H4 (cell line): Measurements from ENCODE around the gene GGA3. TPM values are rescaled to one million over a fixed set of nuclear protein-coding genes. Genes with fewer than 3 reads are reported as not detected.
"Not testable (repeated sequence)": the region's sequence is repeated elsewhere in the genome, so short reads cannot be mapped to it uniquely, and the experiment has no call there.

ENCODE experiments used
- DNase-seq: peaks from one replicate; pipeline ENCODE4 v3.0.0-alpha.2; 2015; ENCODE audit warnings: low spot score
- total RNA-seq: library from RNA; depleted of rRNA; stranded (reverse); fragments of >200 nt; shearing (Covaris generic); gene quantifications from 2 replicates; pipeline ENCODE4 v1.2.3, GENCODE V29; 2014; rRNA removed

GGA3 gene
- total RNA-seq, 1 experiment from 2014 or later = 12.7 TPM

DNA sequence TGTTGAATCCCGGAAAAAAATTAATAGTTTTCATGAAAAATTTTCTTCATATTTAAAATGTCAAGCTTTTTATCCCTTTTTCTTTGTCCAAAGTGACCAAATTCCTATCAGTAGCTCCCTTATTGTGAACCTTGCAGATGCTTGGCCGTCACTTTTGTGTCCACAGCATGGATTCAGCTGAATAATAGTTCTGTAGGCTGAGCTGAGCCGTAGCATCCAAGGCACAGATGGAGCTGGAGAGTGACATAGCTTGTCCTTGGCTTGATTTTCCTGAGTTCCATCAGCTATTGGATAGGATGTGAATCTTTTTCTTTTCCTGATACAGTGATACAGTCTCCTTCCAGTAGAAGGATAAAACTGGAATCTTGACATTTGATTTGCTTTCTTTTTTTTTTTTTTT, 52.3 kb downstream of the GGA3 start:
- DNase-seq = no peak

DNA sequence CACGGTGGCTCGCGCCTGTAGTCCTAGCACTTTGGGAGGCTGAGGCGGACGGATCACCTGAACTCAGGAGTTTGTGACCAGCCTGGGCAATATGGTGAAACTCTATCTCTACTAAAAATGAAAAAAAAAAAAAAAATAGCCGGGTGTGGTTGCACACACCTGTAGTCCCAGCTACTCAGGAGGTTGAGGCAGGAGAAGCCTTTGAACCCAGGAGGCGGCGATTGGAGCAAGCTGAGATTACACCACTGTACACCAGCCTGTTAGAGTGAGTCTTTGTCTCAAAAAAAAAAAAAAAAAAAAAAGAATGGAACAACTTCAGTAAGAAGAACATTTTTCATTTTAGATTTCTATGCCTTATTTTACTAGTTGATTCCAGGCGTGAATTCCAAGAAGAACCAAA, 53.2 kb downstream of the GGA3 start:
- no peak for DNase-seq

DNA sequence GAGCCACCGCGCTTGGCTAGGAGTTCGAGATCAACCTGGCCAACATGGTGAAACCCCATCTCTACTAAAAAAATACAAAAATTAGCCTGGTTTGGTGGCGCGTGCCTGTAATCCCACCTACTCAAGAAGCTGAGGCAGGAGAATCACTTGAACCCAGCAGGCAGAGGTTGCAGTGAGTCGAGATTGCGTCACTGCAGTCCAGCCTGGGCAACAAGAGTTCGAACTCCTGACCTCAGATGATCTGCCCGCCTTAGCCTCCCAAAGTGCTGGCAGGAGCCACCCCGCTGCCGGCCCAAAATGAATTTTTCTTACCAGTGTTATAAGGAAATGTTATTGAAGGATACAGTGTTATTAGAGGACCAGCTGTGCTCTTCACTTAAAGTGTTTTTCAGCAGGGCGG, 53.6 kb downstream of the GGA3 start:
- DNase-seq = no peak

DNA sequence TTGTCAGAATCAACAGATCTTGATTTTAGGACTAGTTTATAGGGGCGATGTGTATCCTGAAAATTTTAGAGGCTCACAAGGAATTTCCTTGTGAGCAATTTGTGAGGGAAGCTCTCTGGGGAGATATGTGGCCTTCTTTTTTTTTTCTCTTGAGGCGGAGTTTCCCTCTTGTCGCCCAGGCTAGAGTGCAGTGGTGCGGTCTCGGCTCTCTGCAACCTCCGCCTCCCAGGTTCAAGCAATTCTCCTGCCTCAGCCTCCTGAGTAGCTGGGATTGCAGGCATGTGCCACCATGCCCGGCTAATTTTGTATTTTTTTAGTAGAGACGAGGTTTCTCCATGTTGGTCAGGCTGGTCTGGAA, 54.4 kb downstream of the GGA3 start:
- not testable (repeated sequence) for DNase-seq

DNA sequence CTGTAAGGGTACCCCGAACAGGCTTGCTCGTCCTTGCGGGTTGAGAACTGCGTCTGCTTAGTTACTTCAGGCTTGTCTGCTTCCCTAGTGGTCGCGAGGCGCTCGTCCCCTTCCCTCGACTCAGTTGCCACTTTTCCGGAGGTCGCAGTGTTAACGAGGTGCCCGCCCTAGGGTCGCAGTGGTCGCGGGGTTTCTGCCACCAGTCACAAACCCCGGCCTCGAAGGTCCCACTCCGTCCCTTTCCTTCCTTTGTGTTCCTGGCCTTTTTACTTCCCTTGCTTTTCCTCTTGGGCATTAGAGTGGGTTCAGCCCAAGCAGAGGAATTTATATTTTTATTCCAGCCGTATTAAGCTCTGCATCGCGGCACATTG, 55.6 kb downstream of the GGA3 start:
- DNase-seq = no peak

DNA sequence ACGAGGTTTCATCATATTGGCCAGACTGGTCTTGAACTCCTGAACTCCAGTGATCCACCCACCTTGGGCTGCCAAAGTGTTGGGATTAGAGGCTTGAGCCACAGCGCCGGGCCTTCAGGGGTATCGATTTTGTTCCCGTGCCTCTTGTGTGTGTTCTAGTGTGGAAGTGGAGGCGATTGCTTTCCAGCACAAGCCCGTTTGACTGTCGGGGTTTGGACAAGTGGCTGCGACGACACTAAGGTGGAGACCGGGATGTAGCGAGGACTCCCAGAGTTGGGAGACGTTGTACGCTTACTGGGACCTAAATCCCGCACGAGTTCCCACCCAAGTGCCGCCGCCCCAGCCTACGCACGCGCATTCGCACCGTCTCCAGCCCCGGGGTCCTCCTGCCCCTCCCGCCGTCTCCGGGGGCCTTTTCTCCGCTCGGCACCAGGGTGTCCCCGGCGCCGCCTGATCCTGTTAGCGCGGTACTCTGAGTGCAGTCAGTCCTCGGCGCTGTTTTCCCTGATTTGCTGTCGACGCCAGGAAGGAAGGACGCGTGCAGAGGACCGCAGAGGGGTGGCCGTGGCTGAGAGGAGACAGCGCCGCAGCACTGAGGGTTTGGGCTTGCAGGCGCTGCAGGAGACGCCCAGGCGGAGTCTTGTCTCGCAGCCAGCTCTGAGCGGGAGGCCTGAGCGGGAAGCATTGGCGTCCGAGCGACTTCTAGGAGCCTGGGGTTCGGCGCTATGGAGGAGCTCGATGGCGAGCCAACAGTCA, 56.2 kb downstream of the GGA3 start, which contains the start of gene NUP85:
TSS of gene NUP85 (plus strand) at position 643 of the 756 bp plus-strand sequence. CDS start at position 726, 83 bp downstream.
- peak; percentile 88 for DNase-seq

DNA sequence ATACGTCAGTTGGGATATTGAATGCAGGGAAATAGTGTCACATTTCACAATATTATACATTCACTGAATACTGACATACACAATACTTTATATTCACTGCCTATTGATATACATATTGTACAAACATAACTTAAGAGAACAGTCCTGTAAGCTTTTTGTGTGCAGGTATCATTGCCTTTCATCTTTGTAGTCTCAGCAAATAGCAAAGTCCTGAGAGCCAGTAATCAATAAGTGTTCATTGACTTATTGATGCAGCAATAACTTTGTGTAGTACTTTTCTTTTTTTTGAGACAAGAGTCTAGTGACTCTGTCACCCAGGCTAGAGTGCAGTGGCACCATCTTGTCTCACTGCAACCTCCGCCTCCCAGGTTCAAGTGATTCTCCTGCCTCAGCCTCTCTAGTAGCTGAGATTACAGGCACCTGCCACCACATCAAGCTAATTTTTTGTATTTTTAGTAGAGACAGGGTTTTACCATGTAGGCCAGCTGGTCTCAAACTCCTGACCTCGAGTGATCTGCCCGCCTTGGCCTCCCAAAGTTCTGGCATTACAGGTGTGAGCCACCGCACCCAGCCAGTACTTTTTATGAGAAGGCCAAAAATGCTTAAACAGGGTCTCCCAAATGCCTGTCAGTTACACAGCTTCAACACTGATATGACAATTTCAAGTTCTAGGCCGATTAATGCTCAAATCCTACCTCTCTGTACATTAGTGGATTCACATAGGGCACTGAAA, 61.4 kb downstream of the GGA3 start:
- no peak for DNase-seq

DNA sequence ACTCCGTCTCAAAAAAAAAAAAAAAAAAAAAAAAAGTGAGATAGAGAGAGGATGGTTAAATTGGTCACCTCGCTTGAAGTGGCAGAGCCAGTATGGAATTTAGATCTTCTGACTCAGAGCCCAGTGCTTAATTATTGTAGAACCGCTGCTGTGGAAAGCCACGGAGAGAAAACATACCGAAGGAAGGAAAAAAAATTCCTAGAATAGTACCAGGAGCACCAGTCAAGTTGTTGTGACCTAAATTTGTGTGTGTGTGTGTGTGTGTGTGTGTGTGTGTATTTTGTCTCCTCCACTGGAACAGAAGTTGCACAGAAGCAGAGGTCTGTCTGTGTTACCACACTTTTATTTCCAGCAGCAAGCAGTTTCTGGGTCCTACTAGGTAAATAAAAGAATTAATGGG, 66.5 kb downstream of the GGA3 start:
- DNase-seq = no peak

DNA sequence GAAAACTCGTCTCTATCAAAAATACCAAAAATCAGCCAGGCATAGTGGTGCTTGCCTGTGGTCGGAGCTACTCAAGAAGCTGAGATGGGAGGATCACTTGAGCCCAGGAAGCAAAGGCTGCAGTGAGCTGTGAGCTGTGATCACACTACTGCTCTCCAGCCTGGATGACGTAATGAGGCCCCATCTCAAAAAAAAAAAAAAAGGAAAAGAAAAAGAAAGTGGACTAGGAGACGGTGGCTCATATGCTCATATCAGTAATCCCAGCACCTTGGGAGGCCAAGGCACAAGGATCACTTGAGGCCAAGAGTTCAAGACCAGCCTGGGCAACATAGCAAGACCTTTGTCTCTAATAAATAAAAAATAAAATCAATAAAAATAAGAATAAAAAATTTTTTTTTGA, 69.8 kb downstream of the GGA3 start:
- DNase-seq = peak; percentile 56

DNA sequence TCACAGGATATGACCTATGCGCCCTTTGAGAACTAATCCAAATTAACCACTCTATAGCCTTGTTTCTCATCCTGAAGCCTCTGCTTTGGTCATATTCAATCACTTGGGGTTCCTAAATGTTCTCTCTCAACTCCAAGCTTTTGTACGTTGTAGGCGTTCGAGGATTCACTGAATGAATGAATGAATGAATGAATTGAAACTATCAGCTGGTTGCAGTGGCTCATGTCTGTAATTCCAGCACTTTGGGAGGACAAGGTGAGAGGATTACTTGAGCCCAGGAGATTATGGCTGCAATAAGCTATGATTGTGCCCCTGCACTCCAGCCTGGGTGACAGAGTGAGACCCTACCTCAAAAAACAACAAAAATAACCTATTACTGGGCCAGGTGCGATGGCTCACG, 72.8 kb downstream of the GGA3 start:
- DNase-seq = no peak

Other genes with a start within 250 kb of the GGA3 start
- gene MRPL58, start 248.9 kb downstream of the GGA3 start, total RNA-seq = 89.4 and 107 TPM in 2 replicates
- gene ATP5PD, start 214.6 kb downstream of the GGA3 start, total RNA-seq = 595 and 655 TPM in 2 replicates
- gene KCTD2, start 214.4 kb downstream of the GGA3 start, total RNA-seq = 14.3 and 16.5 TPM in 2 replicates
- gene SLC16A5, start 173.7 kb downstream of the GGA3 start, total RNA-seq = not detected in 2 replicates
- gene ARMC7, start 151.6 kb downstream of the GGA3 start, total RNA-seq = 4.0 and 5.2 TPM in 2 replicates
- gene NT5C, start 129.9 kb downstream of the GGA3 start, total RNA-seq = 122 and 134 TPM in 2 replicates
- gene JPT1, start 107.1 kb downstream of the GGA3 start, total RNA-seq = 324 and 466 TPM in 2 replicates
- gene SUMO2, start 78.6 kb downstream of the GGA3 start, total RNA-seq = 160 and 193 TPM in 2 replicates
- gene NUP85, start 55.9 kb downstream of the GGA3 start, total RNA-seq = 59.3 and 71.5 TPM in 2 replicates
- 112 and 116 TPM in 2 replicates for gene MRPS7, start 273 bp upstream of the GGA3 start, total RNA-seq
- 36.0 and 41.6 TPM in 2 replicates for gene MIF4GD, start 9.6 kb upstream of the GGA3 start, total RNA-seq
- 6.8 and 13.1 TPM in 2 replicates for gene SLC25A19, start 27.8 kb upstream of the GGA3 start, total RNA-seq
- gene GRB2, start 144.1 kb upstream of the GGA3 start, total RNA-seq = 83.8 and 107 TPM in 2 replicates
- 24.3 and 33.6 TPM in 2 replicates for gene TMEM94, start 195.0 kb upstream of the GGA3 start, total RNA-seq